ENCODE results near the gene CHCHD3. TPM values are rescaled to one million over a fixed set of nuclear protein-coding genes. Genes with fewer than 3 reads are reported as not detected.

Gene CHCHD3
- total and polyA plus RNA-seq, 2 donors from 2014 or later: 53.9 to 77.3 TPM

GRCh38 chr7:133047321-133047720 lies 34.6 kb downstream of the CHCHD3 start:
- H3K9me3 ChIP-seq (ENCODE audit: control insufficient read depth in 2 of 3, insufficient read depth in 1 of 3, low read length in 3 of 3): no peaks in the 10 kb centered on the region
- intact Hi-C loops (cut with DNase I): no loop called here
- H3K27ac ChIP-seq (ENCODE audit: low read depth in 2 of 2, low read length in 2 of 2): no peak overlapping the region
- TF ChIP-seq CTCF (IDR thresholded peaks at IDR 0.05; ENCODE audit: borderline replicate concordance, extremely low read depth, insufficient read depth): no peak
- H3K9ac ChIP-seq (ENCODE audit: low read length in 3 of 3): no peak overlapping the region
- no peak overlapping the region for H3K4me3 ChIP-seq (ENCODE audit: low read length in 3 of 3)
- H3K4me1 ChIP-seq (ENCODE audit: control insufficient read depth in 2 of 3, insufficient read depth in 2 of 3, low read depth in 1 of 3, low read length in 3 of 3): no peaks in the 10 kb centered on the region
- no peaks in the 10 kb centered on the region for H3K36me3 ChIP-seq (ENCODE audit: control insufficient read depth in 2 of 3, insufficient read depth in 3 of 3, low read length in 3 of 3)
- DNase-seq (no peak), FAIRE-seq (no peak)
- H3K27me3 ChIP-seq (ENCODE audit: control insufficient read depth, insufficient read depth, low read length): no peaks in the 10 kb centered on the region

GRCh38 chr7:133044722-133045473 lies 37.0 kb downstream of the CHCHD3 start:
- Histone ChIP-seq H3K4me3 (ENCODE audit: low read length in 3 of 3) (no peak overlapping the region), H3K27me3 (ENCODE audit: control insufficient read depth, insufficient read depth, low read length) (no peaks in the 10 kb centered on the region), H3K4me1 (ENCODE audit: control insufficient read depth in 2 of 3, insufficient read depth in 2 of 3, low read depth in 1 of 3, low read length in 3 of 3) (no peaks in the 10 kb centered on the region), H3K27ac (ENCODE audit: low read depth in 2 of 2, low read length in 2 of 2) (no peak overlapping the region), H3K9ac (ENCODE audit: low read length in 3 of 3) (no peak overlapping the region), H3K36me3 (ENCODE audit: control insufficient read depth in 2 of 3, insufficient read depth in 3 of 3, low read length in 3 of 3) (no peaks in the 10 kb centered on the region), H3K9me3 (ENCODE audit: control insufficient read depth in 2 of 3, insufficient read depth in 1 of 3, low read length in 3 of 3) (no peaks in the 10 kb centered on the region)
- FAIRE-seq (no peak), DNase-seq (no peak)
- TF ChIP-seq CTCF (IDR thresholded peaks at IDR 0.05; ENCODE audit: borderline replicate concordance, extremely low read depth, insufficient read depth): no peak
- intact Hi-C loops (cut with DNase I): no loop called here

- intact Hi-C loops (cut with DNase I): no loop called here
- no peak for TF ChIP-seq CTCF (IDR thresholded peaks at IDR 0.05; ENCODE audit: borderline replicate concordance, extremely low read depth, insufficient read depth)
- FAIRE-seq: no peak
Observed at GRCh38 chr7:133040674-133041073, 41.2 kb downstream of the CHCHD3 start.

More at GRCh38 chr7:133040674-133041073, 41.2 kb downstream of the CHCHD3 start:
- H3K27me3 ChIP-seq (ENCODE audit: control insufficient read depth, insufficient read depth, low read length): no peaks in the 10 kb centered on the region
- H3K4me1 ChIP-seq (ENCODE audit: control insufficient read depth in 2 of 3, insufficient read depth in 2 of 3, low read depth in 1 of 3, low read length in 3 of 3): no peaks in the 10 kb centered on the region
- no peak overlapping the region for H3K9ac ChIP-seq (ENCODE audit: low read length in 3 of 3)
- no peak overlapping the region for H3K27ac ChIP-seq (ENCODE audit: low read depth in 2 of 2, low read length in 2 of 2)
- no peak for DNase-seq
- H3K4me3 ChIP-seq (ENCODE audit: low read length in 3 of 3): no peak overlapping the region
- no peaks in the 10 kb centered on the region for H3K36me3 ChIP-seq (ENCODE audit: control insufficient read depth in 2 of 3, insufficient read depth in 3 of 3, low read length in 3 of 3)
- no peaks in the 10 kb centered on the region for H3K9me3 ChIP-seq (ENCODE audit: control insufficient read depth in 2 of 3, insufficient read depth in 1 of 3, low read length in 3 of 3)

Data from kidney (tissue), 14 donors.